Psoas muscle (tissue), 8 donors: Measurements from ENCODE around the gene IFNK. TPM values are rescaled to one million over a fixed set of nuclear protein-coding genes. Genes with fewer than 3 reads are reported as not detected.

ENCODE experiments used
- ATAC-seq, 4 donors: fragments of 200-7000 bp; cut with Tn5 transposase; one replicate each; pipeline ENCODE4 v1.9.1; 2020; ENCODE audit warnings: moderate library complexity in 3 of 4, mild to moderate bottlenecking in 2 of 4
- DNase-seq, 2 donors: peaks; one replicate each; pipeline ENCODE4 v3.0.0-alpha.2; 2020
- H3K27ac ChIP-seq: fragments of 200-600 bp; one replicate; pipeline ENCODE4 v1.8.0; 2022
- H3K27me3 ChIP-seq, 3 donors: fragments of 200-600 bp in 1 of 3; one replicate each; pipeline versions ENCODE4 v1.6.1 to v1.8.0; 2013 to 2022; ENCODE audit warnings: low read length in 2 of 3, mild to moderate bottlenecking in 2 of 3, moderate library complexity in 1 of 3; ENCODE audit not compliant: insufficient read depth in 3 of 3
- H3K36me3 ChIP-seq, 2 donors: fragments of 200-600 bp in 1 of 2; one replicate each; pipeline versions ENCODE4 v1.6.1 to v1.8.0; 2013 to 2022; ENCODE audit warnings: low read depth in 1 of 2, mild to moderate bottlenecking in 1 of 2, moderate library complexity in 1 of 2; ENCODE audit not compliant: insufficient read depth in 1 of 2
- H3K4me1 ChIP-seq: fragments of 200-600 bp; one replicate; pipeline ENCODE4 v1.8.0; 2022
- H3K4me3 ChIP-seq: fragments of 200-600 bp; one replicate; pipeline ENCODE4 v1.8.0; 2022; ENCODE audit warnings: mild to moderate bottlenecking
- H3K9me3 ChIP-seq: fragments of 200-600 bp; one replicate; pipeline ENCODE4 v1.8.0; 2022
- WGBS, 3 donors: extraction: QIAGEN DNeasy Blood & Tissue Kit; methylation state at CpG; one replicate each; pipeline versions ENCODE4 v1.1.6 to v1.1.7; 2013; 5-methylcytosine and 5-hydroxymethylcytosine counted together
- intact Hi-C, 2 donors: fragments of 100-400 bp; cut with DNase I; formaldehyde crosslinking; loops; one replicate each; pipeline versions ENCODE4 v1.11.0 to v1.14.2; 2022
- polyA plus RNA-seq, 3 donors: library from polyadenylated mRNA; stranded (reverse); fragments of 200-250 nt; gene quantifications; one replicate each; pipeline ENCODE4 v1.2.3, GENCODE V29; 2013
- total RNA-seq, 4 donors: library from RNA; stranded (reverse); fragmentation: NEBNext Ultra II Directional in 2 of 4; extraction: Animal tissue kit (Norgen Biotek cat#: 25700) in 2 of 4; gene quantifications; one replicate each; pipeline versions ENCODE4 v1.2.1 to v1.2.4, GENCODE V29; 2021 to 2023
- TF ChIP-seq, protein P1 (sequence below): fragments of 200-600 bp; IDR thresholded peaks from one replicate; pipeline ENCODE4 v1.8.0; 2022; ENCODE audit warnings: antibody characterized with exemption
- donor health status: healthy with polysubstance abuse.
- donor health status: DM: no; HTN: no; CAD: no; lungs with moderate emphysema.
- donor health status: Bipolar disorder and iron deficiency.
- donor health status: healthy.
- donor health status: DM: yes; HTN: yes; CAD: no.
- donor health status: DM: no; HTN: no; CAD: no.
- donor health status: DM: no; HTN: no; CAD: no.
- donor health status: DM: yes; HTN: yes; CAD: no.

Gene IFNK
- total and polyA plus RNA-seq, 7 donors, result not detected

DNA sequence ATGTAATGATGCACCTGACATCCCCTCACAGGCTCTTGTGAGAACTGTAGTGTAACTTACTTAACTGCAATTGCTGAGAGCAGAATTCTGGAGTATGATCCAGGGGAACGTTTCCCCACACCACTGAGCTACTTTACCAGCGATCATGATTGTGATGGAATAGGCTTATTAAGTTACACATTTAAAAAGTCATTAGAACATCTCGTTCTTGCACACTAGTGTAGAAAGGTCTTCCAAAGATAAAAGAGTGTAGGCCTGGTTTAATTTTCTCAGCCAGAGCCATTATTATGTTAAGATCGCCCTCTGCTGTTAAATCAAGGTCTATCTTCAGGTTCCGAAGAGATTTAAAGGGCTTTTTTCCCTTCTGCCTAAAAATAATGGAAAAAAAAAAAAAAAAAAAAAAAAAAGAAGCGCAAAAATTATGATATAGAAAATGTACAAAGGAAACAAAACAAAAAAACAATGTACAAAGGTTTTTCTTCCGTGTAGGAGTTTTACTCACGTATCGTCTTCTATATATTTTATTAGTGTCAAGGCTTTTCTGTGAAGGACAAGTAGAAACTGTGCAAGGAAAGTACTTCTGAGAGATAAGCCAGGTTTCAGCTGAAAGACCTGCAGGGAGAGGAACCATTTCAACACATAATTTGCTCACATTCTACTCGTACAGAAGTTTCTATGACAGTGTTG lies 24.1 kb downstream of the IFNK start:
- Histone ChIP-seq H3K27me3 (no peaks in the 10 kb centered on the region), H3K9me3 (no peaks in the 10 kb centered on the region), H3K36me3 (peaks cover 2 to 49% of the 10 kb centered on the region in 2 donors), H3K27ac (peak overlapping the region; percentile 24), H3K4me3 (no peak overlapping the region), H3K4me1 (peaks cover 27% of the 10 kb centered on the region)
- WGBS, 3 donors, result 37 to 46% (median 41%) methylated on average over 10 of the region's 10 CpGs
- TF ChIP-seq, protein P1, sequence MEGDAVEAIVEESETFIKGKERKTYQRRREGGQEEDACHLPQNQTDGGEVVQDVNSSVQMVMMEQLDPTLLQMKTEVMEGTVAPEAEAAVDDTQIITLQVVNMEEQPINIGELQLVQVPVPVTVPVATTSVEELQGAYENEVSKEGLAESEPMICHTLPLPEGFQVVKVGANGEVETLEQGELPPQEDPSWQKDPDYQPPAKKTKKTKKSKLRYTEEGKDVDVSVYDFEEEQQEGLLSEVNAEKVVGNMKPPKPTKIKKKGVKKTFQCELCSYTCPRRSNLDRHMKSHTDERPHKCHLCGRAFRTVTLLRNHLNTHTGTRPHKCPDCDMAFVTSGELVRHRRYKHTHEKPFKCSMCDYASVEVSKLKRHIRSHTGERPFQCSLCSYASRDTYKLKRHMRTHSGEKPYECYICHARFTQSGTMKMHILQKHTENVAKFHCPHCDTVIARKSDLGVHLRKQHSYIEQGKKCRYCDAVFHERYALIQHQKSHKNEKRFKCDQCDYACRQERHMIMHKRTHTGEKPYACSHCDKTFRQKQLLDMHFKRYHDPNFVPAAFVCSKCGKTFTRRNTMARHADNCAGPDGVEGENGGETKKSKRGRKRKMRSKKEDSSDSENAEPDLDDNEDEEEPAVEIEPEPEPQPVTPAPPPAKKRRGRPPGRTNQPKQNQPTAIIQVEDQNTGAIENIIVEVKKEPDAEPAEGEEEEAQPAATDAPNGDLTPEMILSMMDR, result peak; percentile 52
- ATAC-seq, result peak; percentile 79 to 90 (median 86)
- intact Hi-C loops, result loop anchor here in 1 of 2 donors (1.0 kb wide), 1 partner anchor 215 kb away; no protein-coding TSS in a partner anchor
- DNase-seq, result no peak

DNA sequence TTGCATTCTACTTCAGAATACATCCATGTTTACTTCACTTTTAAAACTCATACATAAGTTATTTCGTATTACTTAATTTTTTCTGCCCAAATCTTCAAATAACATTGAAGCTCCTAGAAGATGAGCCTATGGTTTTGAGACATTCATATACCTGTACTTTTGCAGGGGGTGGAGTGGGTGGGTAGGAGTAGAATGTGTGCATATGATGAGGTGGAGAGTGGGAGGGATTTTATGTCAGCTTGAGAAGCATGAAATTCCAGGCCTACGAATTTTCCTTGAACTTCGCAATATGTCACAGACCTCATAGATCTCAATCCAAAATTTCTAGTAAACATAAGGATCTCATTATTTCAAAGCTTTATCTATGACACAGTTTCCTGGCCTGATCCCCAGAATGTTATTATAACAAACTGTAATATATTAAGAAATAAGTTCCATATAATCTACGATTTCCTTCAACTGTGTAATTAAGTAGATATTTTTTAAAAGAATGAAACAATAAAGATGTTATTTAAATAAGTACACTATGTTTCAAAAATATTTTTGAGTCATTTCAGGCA lies 25.2 kb downstream of the IFNK start:
- H3K4me3 ChIP-seq, result no peak overlapping the region
- TF ChIP-seq, protein P1, result no peak
- peaks cover 5 to 60% of the 10 kb centered on the region in 2 donors for H3K36me3 ChIP-seq
- no peak for DNase-seq
- H3K27ac ChIP-seq, result no peak overlapping the region
- intact Hi-C loops, result no loop called here
- H3K27me3 ChIP-seq, result no peaks in the 10 kb centered on the region
- WGBS, 3 donors, result 80 to 84% (median 82%) methylated on average over 4 of the region's 4 CpGs
- peaks cover 24% of the 10 kb centered on the region for H3K4me1 ChIP-seq
- H3K9me3 ChIP-seq, result no peaks in the 10 kb centered on the region
- ATAC-seq, result no peak

DNA sequence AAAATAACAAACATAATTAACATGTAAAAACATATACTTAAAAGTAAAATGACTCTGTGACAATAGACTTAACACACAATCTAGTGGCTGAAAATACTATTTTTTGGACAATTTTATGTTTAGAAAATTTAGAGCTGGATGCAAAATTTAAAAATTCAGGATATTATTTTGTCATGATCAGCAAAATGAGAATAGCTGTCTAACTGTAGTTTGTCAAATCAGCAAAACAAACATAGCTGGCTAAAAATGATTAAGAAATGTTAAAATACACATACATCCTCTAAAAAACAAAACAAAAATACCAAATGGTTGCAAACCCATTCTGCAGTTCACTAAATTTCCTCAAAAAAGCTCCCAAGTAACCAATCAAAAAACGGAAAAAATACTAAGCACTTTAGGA lies 30.6 kb downstream of the IFNK start:
- Histone ChIP-seq H3K27me3 (no peaks in the 10 kb centered on the region), H3K4me3 (no peak overlapping the region), H3K4me1 (no peaks in the 10 kb centered on the region), H3K27ac (no peak overlapping the region), H3K9me3 (no peaks in the 10 kb centered on the region), H3K36me3 (peaks cover 7 to 98% of the 10 kb centered on the region in 2 donors)
- intact Hi-C loops, result loop anchor here in 1 of 2 donors (5.0 kb wide), 1 partner anchor 222 kb away; no protein-coding TSS in a partner anchor
- TF ChIP-seq, protein P1, result no peak
- DNase-seq (no peak), ATAC-seq (no peak)
- WGBS, 3 donors, result 96 to 100% (median 97%) methylated on average over 1 of the region's 1 CpG

DNA sequence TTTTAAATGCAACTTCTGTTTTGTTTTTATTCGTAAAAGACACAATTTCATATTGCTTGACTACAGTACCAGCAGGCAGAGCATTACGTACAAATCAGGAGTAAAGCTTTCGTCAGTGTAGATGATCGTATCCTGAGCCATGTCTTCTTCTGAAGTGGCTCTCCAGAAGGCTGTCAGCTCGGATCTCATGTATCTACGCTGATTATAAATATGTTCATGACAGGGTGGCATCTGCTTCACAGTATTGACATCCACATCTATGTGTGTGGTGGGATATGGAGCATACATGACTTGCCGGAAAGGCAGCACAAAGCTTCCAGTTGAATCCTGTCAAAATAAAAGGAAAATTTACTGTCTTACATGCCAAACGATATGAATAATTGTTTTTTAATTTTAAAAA lies 32.4 kb downstream of the IFNK start:
- no peaks in the 10 kb centered on the region for H3K27me3 ChIP-seq
- no peaks in the 10 kb centered on the region for H3K9me3 ChIP-seq
- 82 to 94% (median 86%) methylated on average over 8 of the region's 8 CpGs for WGBS, 3 donors
- H3K27ac ChIP-seq, result no peak overlapping the region
- TF ChIP-seq, protein P1, result no peak
- intact Hi-C loops, result no loop called here
- H3K4me1 ChIP-seq, result no peaks in the 10 kb centered on the region
- peaks cover 7 to 98% of the 10 kb centered on the region in 2 donors for H3K36me3 ChIP-seq
- ATAC-seq (peak in 1 of 4 donors; percentile 59), DNase-seq (no peak)
- H3K4me3 ChIP-seq, result no peak overlapping the region
